Keratinocyte (primary cell): ENCODE results near the gene MGAT5. TPM values are rescaled to one million over a fixed set of nuclear protein-coding genes. Genes with fewer than 3 reads are reported as not detected.

Experiments used
- DNase-seq: peaks from one replicate; pipeline ENCODE4 v3.0.0-alpha.2; 2011; ENCODE audit warnings: low read depth, missing footprints, low spot score
- FAIRE-seq: peaks from 2 replicates; lab custom pipeline; 2011; peaks lifted over from hg19 to GRCh38; lab: Jason Lieb, UNC
- H2AFZ ChIP-seq: 2 replicates; pipeline ENCODE4 v1.6.0; 2012; ENCODE audit warnings: low read length, control low read depth, inconsistent platforms; ENCODE audit not compliant: control insufficient read depth
- H3K27ac ChIP-seq: 2 replicates; pipeline ENCODE4 v1.5.1; 2011; ENCODE audit warnings: low read length; ENCODE audit not compliant: control insufficient read depth, insufficient read depth
- H3K27me3 ChIP-seq: 3 replicates; pipeline ENCODE4 v1.6.0; 2011; ENCODE audit warnings: low read length; ENCODE audit not compliant: control insufficient read depth, insufficient read depth; ENCODE audit errors: extremely low read depth
- H3K36me3 ChIP-seq, 2 experiments: 2 replicates in 1 of 2; 3 replicates in 1 of 2; pipeline ENCODE4 v1.5.1; 2011; ENCODE audit warnings: low read length in 2 of 2, mild to moderate bottlenecking in 1 of 2; ENCODE audit not compliant: control insufficient read depth in 2 of 2, insufficient read depth in 2 of 2; ENCODE audit errors: extremely low read depth in 1 of 2
- H3K4me1 ChIP-seq: 3 replicates; pipeline ENCODE4 v1.5.1; 2011; ENCODE audit warnings: low read length; ENCODE audit not compliant: control insufficient read depth, insufficient read depth; ENCODE audit errors: extremely low read depth
- H3K4me2 ChIP-seq: 3 replicates; pipeline ENCODE4 v1.6.0; 2011; ENCODE audit warnings: low read depth, low read length; ENCODE audit not compliant: control insufficient read depth, insufficient read depth; ENCODE audit errors: extremely low read depth
- H3K4me3 ChIP-seq, 3 experiments: fragments of 200-600 bp in 1 of 3; sonication (generic) in 1 of 3; 2 replicates in 2 of 3; 3 replicates in 1 of 3; pipeline ENCODE4 v1.5.1; 2011 to 2016; ENCODE audit warnings: low read length in 3 of 3, mild to moderate bottlenecking in 3 of 3, control low read depth in 2 of 3, inconsistent platforms in 1 of 3, low read depth in 1 of 3, mixed read lengths in 1 of 3, mixed run types in 1 of 3, moderate library complexity in 1 of 3; ENCODE audit not compliant: control insufficient read depth in 2 of 3, insufficient read depth in 2 of 3; ENCODE audit errors: extremely low read depth in 1 of 3
- H3K79me2 ChIP-seq: 2 replicates; pipeline ENCODE4 v1.6.0; 2012; ENCODE audit warnings: low read length; ENCODE audit not compliant: control insufficient read depth, insufficient read depth
- H3K9ac ChIP-seq: 3 replicates; pipeline ENCODE4 v1.6.0; 2011; ENCODE audit warnings: low read length; ENCODE audit not compliant: control insufficient read depth, insufficient read depth; ENCODE audit errors: extremely low read depth
- H3K9me1 ChIP-seq: 3 replicates; pipeline ENCODE4 v1.6.0; 2011; ENCODE audit warnings: low read length; ENCODE audit not compliant: control insufficient read depth, insufficient read depth; ENCODE audit errors: extremely low read depth
- H3K9me3 ChIP-seq: 2 replicates; pipeline ENCODE4 v1.5.1; 2012; ENCODE audit warnings: low read depth, low read length; ENCODE audit not compliant: control insufficient read depth
- H4K20me1 ChIP-seq: 3 replicates; pipeline ENCODE4 v1.6.0; 2011; ENCODE audit warnings: low read length; ENCODE audit not compliant: control insufficient read depth, insufficient read depth; ENCODE audit errors: extremely low read depth
- EZH2 ChIP-seq: IDR thresholded peaks from one replicate; pipeline ENCODE4 v1.6.1; 2012; ENCODE audit warnings: inconsistent platforms, mild to moderate bottlenecking, low read length, moderate library complexity
- dilution Hi-C: fragments of 300-500 bp; cut with MboI; formaldehyde crosslinking; loops from one replicate; pipeline ENCODE4 v1.7.0; 2020; ENCODE audit warnings: low sequenced_read_pairs; ENCODE audit not compliant: extremely low pct_ligation_motif_present
- polyA plus RNA-seq, 5 experiments: library from polyadenylated mRNA; depleted of rRNA in 3 of 5; stranded (reverse) in 3 of 5; stranded (forward) in 1 of 5; unstranded in 1 of 5; fragments of >200 nt; gene quantifications; 1 replicate in 1 of 5; 2 replicates in 3 of 5; 3 replicates in 1 of 5; pipeline versions ENCODE4 v1.2.1 to v1.2.3, GENCODE V29; 2011 to 2012; ENCODE audit warnings: missing spikeins in 2 of 5, low read depth in 1 of 5, low replicate concordance in 1 of 5
- TF ChIP-seq, protein P1 (sequence below), 3 experiments: IDR thresholded peaks in 1 of 3; conservative IDR thresholded peaks in 1 of 3; optimal IDR thresholded peaks in 1 of 3; 2 replicates in 2 of 3; 3 replicates in 1 of 3; pipeline versions ENCODE3 to v1.5.1; 2011; ENCODE audit warnings: low read length in 3 of 3, mild to moderate bottlenecking in 3 of 3, moderate library complexity in 2 of 3, control low read depth in 1 of 3, inconsistent platforms in 1 of 3; ENCODE audit not compliant: insufficient read depth in 2 of 3; ENCODE audit errors: extremely low read depth in 1 of 3

MGAT5 gene
- polyA plus RNA-seq, 1 donor (not counting 4 experiments of a cell fraction or from before 2014, with no cell fraction given), result 23.0 TPM

DNA sequence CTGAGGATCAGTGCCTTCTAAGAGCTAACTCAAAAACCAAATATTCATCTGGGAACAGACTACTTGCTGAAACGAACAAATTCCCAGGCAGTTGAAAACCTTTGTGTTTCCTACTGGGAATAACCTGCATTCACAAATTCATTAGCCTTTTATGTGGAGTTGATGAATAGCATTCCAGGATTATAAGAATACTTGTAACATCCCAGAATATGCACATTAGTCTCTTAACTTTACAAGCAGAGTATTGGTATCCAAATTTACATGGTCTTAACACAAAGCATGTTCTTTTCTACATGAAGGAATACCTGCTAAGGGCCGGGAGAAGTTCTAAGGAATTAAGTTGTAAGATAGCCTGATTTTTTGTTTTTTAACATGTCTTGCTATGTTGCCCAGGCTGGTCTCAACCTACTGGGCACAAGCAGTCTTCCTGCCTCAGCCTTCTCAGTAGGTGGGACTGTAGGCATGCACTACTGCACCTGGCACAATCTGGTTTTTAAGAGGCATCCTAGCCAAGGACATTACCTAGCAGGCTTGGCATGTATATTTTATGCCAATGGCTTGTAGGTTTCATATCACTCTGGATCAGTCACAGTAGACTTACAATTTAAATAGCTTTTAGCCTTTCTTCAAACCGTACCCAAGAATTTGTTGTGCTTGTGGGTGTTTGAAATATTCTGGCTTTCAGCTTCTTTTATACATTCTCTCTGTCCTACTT lies 50.7 kb downstream of the MGAT5 start:
- no peaks in the 10 kb centered on the region for H4K20me1 ChIP-seq
- no peaks in the 10 kb centered on the region for H3K79me2 ChIP-seq
- H3K27me3 ChIP-seq, result no peaks in the 10 kb centered on the region
- H3K27ac ChIP-seq, result no peak overlapping the region
- no peaks in the 10 kb centered on the region for H3K36me3 ChIP-seq
- no peak overlapping the region for H3K9ac ChIP-seq
- no peak for FAIRE-seq
- peaks cover 24% of the 10 kb centered on the region for H3K4me1 ChIP-seq
- H3K9me3 ChIP-seq, result no peaks in the 10 kb centered on the region
- H3K4me2 ChIP-seq, result no peak overlapping the region
- H3K9me1 ChIP-seq, result no peaks in the 10 kb centered on the region
- TF ChIP-seq, protein P1, sequence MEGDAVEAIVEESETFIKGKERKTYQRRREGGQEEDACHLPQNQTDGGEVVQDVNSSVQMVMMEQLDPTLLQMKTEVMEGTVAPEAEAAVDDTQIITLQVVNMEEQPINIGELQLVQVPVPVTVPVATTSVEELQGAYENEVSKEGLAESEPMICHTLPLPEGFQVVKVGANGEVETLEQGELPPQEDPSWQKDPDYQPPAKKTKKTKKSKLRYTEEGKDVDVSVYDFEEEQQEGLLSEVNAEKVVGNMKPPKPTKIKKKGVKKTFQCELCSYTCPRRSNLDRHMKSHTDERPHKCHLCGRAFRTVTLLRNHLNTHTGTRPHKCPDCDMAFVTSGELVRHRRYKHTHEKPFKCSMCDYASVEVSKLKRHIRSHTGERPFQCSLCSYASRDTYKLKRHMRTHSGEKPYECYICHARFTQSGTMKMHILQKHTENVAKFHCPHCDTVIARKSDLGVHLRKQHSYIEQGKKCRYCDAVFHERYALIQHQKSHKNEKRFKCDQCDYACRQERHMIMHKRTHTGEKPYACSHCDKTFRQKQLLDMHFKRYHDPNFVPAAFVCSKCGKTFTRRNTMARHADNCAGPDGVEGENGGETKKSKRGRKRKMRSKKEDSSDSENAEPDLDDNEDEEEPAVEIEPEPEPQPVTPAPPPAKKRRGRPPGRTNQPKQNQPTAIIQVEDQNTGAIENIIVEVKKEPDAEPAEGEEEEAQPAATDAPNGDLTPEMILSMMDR (optimal IDR thresholded peaks at IDR 0.05 in 1 of 3, IDR thresholded peaks at IDR 0.05 in 1 of 3, conservative IDR thresholded peaks at IDR 0.05 in 1 of 3; ENCODE audit: extremely low read depth in 1 of 3, insufficient read depth in 2 of 3, low read length in 3 of 3), result no peak
- no peak for TF ChIP-seq EZH2
- DNase-seq, result no peak
- H3K4me3 ChIP-seq, result no peak overlapping the region
- dilution Hi-C loops, result no loop called here
- H2AFZ ChIP-seq, result no peak overlapping the region

DNA sequence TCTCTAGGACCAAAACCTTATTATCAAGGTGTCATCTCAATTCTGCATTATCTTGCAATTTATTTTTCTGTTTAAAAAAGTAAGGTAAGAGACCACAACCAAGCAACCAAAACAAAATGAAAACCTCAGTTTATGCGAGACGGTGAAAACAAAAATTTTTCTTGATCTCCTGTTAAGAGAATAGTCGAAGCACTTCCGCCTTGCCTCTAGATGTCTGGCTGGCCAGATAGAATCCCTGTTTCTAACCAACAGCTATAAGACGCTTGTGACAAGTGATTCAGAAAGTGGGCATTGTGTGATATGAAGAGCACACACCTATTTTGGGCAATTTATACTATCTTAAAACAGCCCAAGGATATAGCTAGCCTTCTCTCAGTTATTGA lies 51.2 kb downstream of the MGAT5 start:
- H3K9me1 ChIP-seq, result no peaks in the 10 kb centered on the region
- DNase-seq (no peak), FAIRE-seq (no peak)
- TF ChIP-seq EZH2, result no peak
- TF ChIP-seq, protein P1 (optimal IDR thresholded peaks at IDR 0.05 in 1 of 3, IDR thresholded peaks at IDR 0.05 in 1 of 3, conservative IDR thresholded peaks at IDR 0.05 in 1 of 3; ENCODE audit: extremely low read depth in 1 of 3, insufficient read depth in 2 of 3, low read length in 3 of 3), result no peak
- no peaks in the 10 kb centered on the region for H3K36me3 ChIP-seq
- dilution Hi-C loops, result no loop called here
- H3K4me1 ChIP-seq, result peaks cover 24% of the 10 kb centered on the region
- no peak overlapping the region for H2AFZ ChIP-seq
- no peaks in the 10 kb centered on the region for H3K9me3 ChIP-seq
- H3K27me3 ChIP-seq, result no peaks in the 10 kb centered on the region
- H3K27ac ChIP-seq, result no peak overlapping the region
- no peak overlapping the region for H3K4me2 ChIP-seq
- H3K79me2 ChIP-seq, result no peaks in the 10 kb centered on the region
- no peak overlapping the region for H3K9ac ChIP-seq
- H4K20me1 ChIP-seq, result no peaks in the 10 kb centered on the region
- H3K4me3 ChIP-seq, result no peak overlapping the region
